Measurements from ENCODE around the gene SYNGR4.

The SYNGR4 gene

GRCh38 chr19:48321372-48321621 lies 42.9 kb upstream of the SYNGR4 start:
- no peaks in the 10 kb centered on the region for H3K36me3 ChIP-seq (ENCODE audit: control insufficient read depth, insufficient read depth, low read length)
- no peak overlapping the region for H3K23ac ChIP-seq (ENCODE audit: low read length)
- H3K79me1 ChIP-seq (ENCODE audit: low read length): no peaks in the 10 kb centered on the region
- H3K79me2 ChIP-seq (ENCODE audit: control insufficient read depth, insufficient read depth, low read length): no peaks in the 10 kb centered on the region
- H2BK120ac ChIP-seq (ENCODE audit: low read depth, low read length): no peak overlapping the region
- H3K4me2 ChIP-seq (ENCODE audit: low read length): peak overlapping the region; percentile 88
- H3K4ac ChIP-seq (ENCODE audit: low read depth, low read length): peak overlapping the region; percentile 28
- peak overlapping the region; percentile 98 for H3K56ac ChIP-seq (ENCODE audit: low read length)
- no peaks in the 10 kb centered on the region for H3K27me3 ChIP-seq (ENCODE audit: insufficient read depth, low read length, poor library complexity)
- peaks cover 4% of the 10 kb centered on the region for H3K4me1 ChIP-seq (ENCODE audit: control insufficient read depth, low read depth, low read length)
- WGBS (ENCODE audit: extremely low coverage, insufficient coverage, low lambda C conversion rate): no CpG with 5 or more reads among the region's 22 CpGs
- peak overlapping the region; percentile 92 for H3K9ac ChIP-seq (ENCODE audit: low read length)
- no peak overlapping the region for H4K5ac ChIP-seq (ENCODE audit: low read length)
- peak overlapping the region; percentile 74 for H3K27ac ChIP-seq (ENCODE audit: low read depth, low read length)
- H2BK15ac ChIP-seq (replicated peaks; ENCODE audit: low read depth): no peak overlapping the region
- H3K18ac ChIP-seq (ENCODE audit: low read length): peak overlapping the region; percentile 93
- H2AK5ac ChIP-seq (ENCODE audit: low read length): no peak overlapping the region
- H4K8ac ChIP-seq (ENCODE audit: low read depth, low read length): no peak overlapping the region
- peak; percentile 99 for DNase-seq
- H3K4me3 ChIP-seq (ENCODE audit: low read length): peak overlapping the region; percentile 55
- H2BK5ac ChIP-seq (ENCODE audit: low read length): peak overlapping the region; percentile 84

GRCh38 chr19:48321622-48322591 lies 42.3 kb upstream of the SYNGR4 start:
- Histone ChIP-seq H3K18ac (ENCODE audit: low read length) (peak overlapping the region; percentile 93), H3K4me3 (ENCODE audit: low read length) (peak overlapping the region; percentile 55), H3K4me1 (ENCODE audit: control insufficient read depth, low read depth, low read length) (peaks cover 4% of the 10 kb centered on the region), H3K79me2 (ENCODE audit: control insufficient read depth, insufficient read depth, low read length) (no peaks in the 10 kb centered on the region), H2AK5ac (ENCODE audit: low read length) (peak overlapping the region; percentile 55), H3K36me3 (ENCODE audit: control insufficient read depth, insufficient read depth, low read length) (no peaks in the 10 kb centered on the region), H3K4ac (ENCODE audit: low read depth, low read length) (peak overlapping the region; percentile 28), H3K9ac (ENCODE audit: low read length) (peak overlapping the region; percentile 92), H4K5ac (ENCODE audit: low read length) (peak overlapping the region; percentile 33), H3K27ac (ENCODE audit: low read depth, low read length) (peak overlapping the region; percentile 74), H2BK5ac (ENCODE audit: low read length) (peak overlapping the region; percentile 84), H4K8ac (ENCODE audit: low read depth, low read length) (peak overlapping the region; percentile 84), H3K27me3 (ENCODE audit: insufficient read depth, low read length, poor library complexity) (no peaks in the 10 kb centered on the region), H3K56ac (ENCODE audit: low read length) (peak overlapping the region; percentile 98), H2BK15ac (replicated peaks; ENCODE audit: low read depth) (no peak overlapping the region), H3K79me1 (ENCODE audit: low read length) (no peaks in the 10 kb centered on the region), H3K23ac (ENCODE audit: low read length) (no peak overlapping the region), H3K4me2 (ENCODE audit: low read length) (peak overlapping the region; percentile 88), H2BK120ac (ENCODE audit: low read depth, low read length) (peak overlapping the region; percentile 74)
- DNase-seq: peak; percentile 97
- no CpG with 5 or more reads among the region's 63 CpGs for WGBS (ENCODE audit: extremely low coverage, insufficient coverage, low lambda C conversion rate)

DNA sequence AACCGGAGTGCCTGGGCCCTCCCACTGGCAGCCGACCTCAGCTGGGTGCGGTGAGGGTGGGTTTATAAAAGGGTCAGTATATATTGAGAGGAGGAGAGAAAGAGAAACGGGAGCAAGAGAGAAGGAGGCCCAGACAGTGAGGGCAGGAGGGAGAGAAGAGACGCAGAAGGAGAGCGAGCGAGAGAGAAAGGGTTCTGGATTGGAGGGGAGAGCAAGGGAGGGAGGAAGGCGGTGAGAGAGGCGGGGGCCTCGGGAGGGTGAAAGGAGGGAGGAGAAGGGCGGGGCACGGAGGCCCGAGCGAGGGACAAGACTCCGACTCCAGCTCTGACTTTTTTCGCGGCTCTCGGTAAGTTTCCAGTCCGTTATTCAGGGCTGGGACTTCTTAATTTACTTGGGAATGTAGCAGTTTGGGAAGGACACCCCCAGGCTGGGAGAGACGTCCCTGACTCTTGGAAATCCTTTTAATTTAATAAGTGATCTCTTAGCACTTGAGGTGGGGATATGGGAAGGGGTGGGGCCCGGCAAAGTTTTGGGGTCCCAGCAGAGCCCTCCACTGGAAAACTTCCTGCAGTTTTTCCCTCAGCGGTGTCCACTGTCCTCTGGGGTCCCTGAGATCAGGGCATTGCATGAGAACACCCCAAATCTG lies 38.8 kb upstream of the SYNGR4 start, which contains the start of gene EMP3:
Gene EMP3 (plus strand): TSS at position 288 of the 646 bp plus-strand sequence. CDS start 1,293 bp downstream, outside the sequence.
- no peaks in the 10 kb centered on the region for H3K79me1 ChIP-seq (ENCODE audit: low read length)
- peak; percentile 93 for DNase-seq
- H2AK5ac ChIP-seq (ENCODE audit: low read length): no peak within 1 kb of the TSS
- WGBS (ENCODE audit: extremely low coverage, insufficient coverage, low lambda C conversion rate): no CpG with 5 or more reads among the region's 22 CpGs
- peaks cover 4% of the 10 kb centered on the region for H3K4me1 ChIP-seq (ENCODE audit: control insufficient read depth, low read depth, low read length)
- peak within 1 kb of the TSS; percentile 82 for H3K56ac ChIP-seq (ENCODE audit: low read length)
- peak within 1 kb of the TSS; percentile 12 for H3K4me3 ChIP-seq (ENCODE audit: low read length)
- H3K9ac ChIP-seq (ENCODE audit: low read length): peak within 1 kb of the TSS; percentile 63
- H3K18ac ChIP-seq (ENCODE audit: low read length): peak within 1 kb of the TSS; percentile 95
- H3K36me3 ChIP-seq (ENCODE audit: control insufficient read depth, insufficient read depth, low read length): no peaks in the 10 kb centered on the region
- peak within 1 kb of the TSS; percentile 55 for H3K27ac ChIP-seq (ENCODE audit: low read depth, low read length)
- no peak within 1 kb of the TSS for H3K23ac ChIP-seq (ENCODE audit: low read length)
- H4K8ac ChIP-seq (ENCODE audit: low read depth, low read length): peak within 1 kb of the TSS; percentile 95
- no peak within 1 kb of the TSS for H4K5ac ChIP-seq (ENCODE audit: low read length)
- peak within 1 kb of the TSS; percentile 96 for H3K4ac ChIP-seq (ENCODE audit: low read depth, low read length)
- H3K4me2 ChIP-seq (ENCODE audit: low read length): peak within 1 kb of the TSS; percentile 66
- H2BK5ac ChIP-seq (ENCODE audit: low read length): no peak within 1 kb of the TSS
- H2BK15ac ChIP-seq (replicated peaks; ENCODE audit: low read depth): no peak within 1 kb of the TSS
- no peaks in the 10 kb centered on the region for H3K27me3 ChIP-seq (ENCODE audit: insufficient read depth, low read length, poor library complexity)
- H3K79me2 ChIP-seq (ENCODE audit: control insufficient read depth, insufficient read depth, low read length): no peaks in the 10 kb centered on the region
- H2BK120ac ChIP-seq (ENCODE audit: low read depth, low read length): peak within 1 kb of the TSS; percentile 78

GRCh38 chr19:48329167-48329891 lies 34.8 kb upstream of the SYNGR4 start:
- H3K4ac ChIP-seq (ENCODE audit: low read depth, low read length): no peak overlapping the region
- H3K4me2 ChIP-seq (ENCODE audit: low read length): no peak overlapping the region
- WGBS (ENCODE audit: extremely low coverage, insufficient coverage, low lambda C conversion rate): no CpG with 5 or more reads among the region's 15 CpGs

GRCh38 chr19:48330012-48330681 lies 34.0 kb upstream of the SYNGR4 start:
- Histone ChIP-seq H4K5ac (ENCODE audit: low read length) (no peak overlapping the region), H3K4me2 (ENCODE audit: low read length) (peak overlapping the region; percentile 64), H3K79me1 (ENCODE audit: low read length) (no peaks in the 10 kb centered on the region), H2AK5ac (ENCODE audit: low read length) (no peak overlapping the region), H3K36me3 (ENCODE audit: control insufficient read depth, insufficient read depth, low read length) (no peaks in the 10 kb centered on the region), H3K56ac (ENCODE audit: low read length) (peak overlapping the region; percentile 91), H3K27me3 (ENCODE audit: insufficient read depth, low read length, poor library complexity) (no peaks in the 10 kb centered on the region), H3K4me3 (ENCODE audit: low read length) (peak overlapping the region; percentile 29), H3K18ac (ENCODE audit: low read length) (peak overlapping the region; percentile 86), H2BK120ac (ENCODE audit: low read depth, low read length) (no peak overlapping the region), H3K4me1 (ENCODE audit: control insufficient read depth, low read depth, low read length) (peaks cover 4% of the 10 kb centered on the region), H3K79me2 (ENCODE audit: control insufficient read depth, insufficient read depth, low read length) (no peaks in the 10 kb centered on the region), H2BK15ac (replicated peaks; ENCODE audit: low read depth) (no peak overlapping the region), H3K23ac (ENCODE audit: low read length) (no peak overlapping the region), H3K4ac (ENCODE audit: low read depth, low read length) (peak overlapping the region; percentile 77), H4K8ac (ENCODE audit: low read depth, low read length) (no peak overlapping the region), H3K9ac (ENCODE audit: low read length) (peak overlapping the region; percentile 74), H3K27ac (ENCODE audit: low read depth, low read length) (peak overlapping the region; percentile 61), H2BK5ac (ENCODE audit: low read length) (no peak overlapping the region)
- peak; percentile 98 for DNase-seq
- WGBS (ENCODE audit: extremely low coverage, insufficient coverage, low lambda C conversion rate): no CpG with 5 or more reads among the region's 41 CpGs

More at GRCh38 chr19:48329167-48329891, 34.8 kb upstream of the SYNGR4 start:
- no peak overlapping the region for H2BK5ac ChIP-seq (ENCODE audit: low read length)
- no peak overlapping the region for H2BK120ac ChIP-seq (ENCODE audit: low read depth, low read length)
- no peak overlapping the region for H2BK15ac ChIP-seq (replicated peaks; ENCODE audit: low read depth)
- H4K5ac ChIP-seq (ENCODE audit: low read length): no peak overlapping the region
- H3K79me1 ChIP-seq (ENCODE audit: low read length): no peaks in the 10 kb centered on the region
- H3K4me1 ChIP-seq (ENCODE audit: control insufficient read depth, low read depth, low read length): peaks cover 4% of the 10 kb centered on the region
- H3K27ac ChIP-seq (ENCODE audit: low read depth, low read length): no peak overlapping the region
- peak; percentile 82 for DNase-seq
- no peak overlapping the region for H3K56ac ChIP-seq (ENCODE audit: low read length)
- no peak overlapping the region for H3K18ac ChIP-seq (ENCODE audit: low read length)
- no peak overlapping the region for H4K8ac ChIP-seq (ENCODE audit: low read depth, low read length)
- no peaks in the 10 kb centered on the region for H3K79me2 ChIP-seq (ENCODE audit: control insufficient read depth, insufficient read depth, low read length)
- no peak overlapping the region for H3K9ac ChIP-seq (ENCODE audit: low read length)
- H3K27me3 ChIP-seq (ENCODE audit: insufficient read depth, low read length, poor library complexity): no peaks in the 10 kb centered on the region
- H3K4me3 ChIP-seq (ENCODE audit: low read length): no peak overlapping the region
- no peak overlapping the region for H3K23ac ChIP-seq (ENCODE audit: low read length)
- H3K36me3 ChIP-seq (ENCODE audit: control insufficient read depth, insufficient read depth, low read length): no peaks in the 10 kb centered on the region
- no peak overlapping the region for H2AK5ac ChIP-seq (ENCODE audit: low read length)
